Measurements from ENCODE around the gene TRPM2.

DNA sequence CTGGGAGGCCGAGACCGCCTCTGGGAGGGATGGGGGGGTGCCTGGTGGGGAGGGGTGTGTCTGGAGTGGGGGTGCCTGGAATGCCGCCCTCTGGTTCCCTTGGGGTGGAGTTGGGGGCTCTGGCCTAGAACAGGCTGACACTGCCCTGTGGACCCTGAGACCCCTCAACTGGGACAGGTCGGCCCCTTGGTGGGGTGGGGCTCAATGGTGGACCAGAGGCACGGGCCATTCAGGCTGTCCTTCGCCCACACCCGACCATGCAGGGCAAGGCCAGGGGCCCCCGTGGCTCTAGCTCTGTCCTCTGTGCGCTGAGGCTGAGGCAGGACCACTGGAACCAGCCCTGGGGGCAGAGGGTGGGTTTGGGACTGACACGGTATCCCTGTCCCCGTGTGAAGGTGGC is 38.9 kb upstream of the TRPM2 start:
- no peak for TF ChIP-seq POLR2A (IDR thresholded peaks at IDR 0.05; ENCODE audit: low read depth, low read length)
- TF ChIP-seq, protein P1, sequence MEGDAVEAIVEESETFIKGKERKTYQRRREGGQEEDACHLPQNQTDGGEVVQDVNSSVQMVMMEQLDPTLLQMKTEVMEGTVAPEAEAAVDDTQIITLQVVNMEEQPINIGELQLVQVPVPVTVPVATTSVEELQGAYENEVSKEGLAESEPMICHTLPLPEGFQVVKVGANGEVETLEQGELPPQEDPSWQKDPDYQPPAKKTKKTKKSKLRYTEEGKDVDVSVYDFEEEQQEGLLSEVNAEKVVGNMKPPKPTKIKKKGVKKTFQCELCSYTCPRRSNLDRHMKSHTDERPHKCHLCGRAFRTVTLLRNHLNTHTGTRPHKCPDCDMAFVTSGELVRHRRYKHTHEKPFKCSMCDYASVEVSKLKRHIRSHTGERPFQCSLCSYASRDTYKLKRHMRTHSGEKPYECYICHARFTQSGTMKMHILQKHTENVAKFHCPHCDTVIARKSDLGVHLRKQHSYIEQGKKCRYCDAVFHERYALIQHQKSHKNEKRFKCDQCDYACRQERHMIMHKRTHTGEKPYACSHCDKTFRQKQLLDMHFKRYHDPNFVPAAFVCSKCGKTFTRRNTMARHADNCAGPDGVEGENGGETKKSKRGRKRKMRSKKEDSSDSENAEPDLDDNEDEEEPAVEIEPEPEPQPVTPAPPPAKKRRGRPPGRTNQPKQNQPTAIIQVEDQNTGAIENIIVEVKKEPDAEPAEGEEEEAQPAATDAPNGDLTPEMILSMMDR (conservative IDR thresholded peaks at IDR 0.05; ENCODE audit: low read depth, low read length) = no peak
- TF ChIP-seq CHD1 (IDR thresholded peaks at IDR 0.05; ENCODE audit: low read depth, low read length) = no peak
- TF ChIP-seq, protein P2, sequence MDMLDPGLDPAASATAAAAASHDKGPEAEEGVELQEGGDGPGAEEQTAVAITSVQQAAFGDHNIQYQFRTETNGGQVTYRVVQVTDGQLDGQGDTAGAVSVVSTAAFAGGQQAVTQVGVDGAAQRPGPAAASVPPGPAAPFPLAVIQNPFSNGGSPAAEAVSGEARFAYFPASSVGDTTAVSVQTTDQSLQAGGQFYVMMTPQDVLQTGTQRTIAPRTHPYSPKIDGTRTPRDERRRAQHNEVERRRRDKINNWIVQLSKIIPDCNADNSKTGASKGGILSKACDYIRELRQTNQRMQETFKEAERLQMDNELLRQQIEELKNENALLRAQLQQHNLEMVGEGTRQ (IDR thresholded peaks at IDR 0.05; ENCODE audit: low read depth, low read length) = no peak
- no peak for TF ChIP-seq BHLHE40 (IDR thresholded peaks at IDR 0.05; ENCODE audit: low read depth, low read length)
- TF ChIP-seq RAD21 (IDR thresholded peaks at IDR 0.05; ENCODE audit: low read length) = no peak
- TF ChIP-seq MXI1 (IDR thresholded peaks at IDR 0.05; ENCODE audit: borderline replicate concordance, low read depth, low read length) = no peak
- TF ChIP-seq CEBPB (IDR thresholded peaks at IDR 0.05; ENCODE audit: low read depth, low read length) = no peak
- TF ChIP-seq RFX5 (IDR thresholded peaks at IDR 0.05; ENCODE audit: low read depth, low read length) = no peak
- TF ChIP-seq SMC3 (IDR thresholded peaks at IDR 0.05; ENCODE audit: low read depth, low read length) = no peak
- TF ChIP-seq RCOR1 (IDR thresholded peaks at IDR 0.05; ENCODE audit: insufficient replicate concordance, low read length) = no peak

Measured in IMR-90 (cell line).